A549 (cell line): Measurements from ENCODE around the gene SERTAD1.

Source experiments
- CEBPB ChIP-seq, 2 experiments: fragments of >200 bp in 1 of 2; sonication (Bioruptor Twin) in 1 of 2; formaldehyde crosslinking in 1 of 2; IDR thresholded peaks; 2 replicates each; pipeline ENCODE4 v1.6.1; 2012 to 2016
- HDAC2 ChIP-seq: fragments of 200-600 bp; sonication (generic); IDR thresholded peaks from 2 replicates; pipeline ENCODE4 v1.6.1; 2016
- RAD21 ChIP-seq, 2 experiments: fragments of >200 bp in 1 of 2; sonication (Bioruptor Twin) in 1 of 2; formaldehyde crosslinking in 1 of 2; IDR thresholded peaks in 1 of 2; conservative IDR thresholded peaks in 1 of 2; 2 replicates in 1 of 2; 3 replicates in 1 of 2; pipeline ENCODE4 v1.6.1; 2012 to 2018; ENCODE audit warnings: inconsistent platforms in 1 of 2
- RFX5 ChIP-seq: fragments of 450-650 bp; IDR thresholded peaks from 2 replicates; pipeline ENCODE4 v1.7.1; 2014; ENCODE audit warnings: antibody characterized with exemption, mild to moderate bottlenecking, moderate library complexity
- TF ChIP-seq, protein P1 (sequence below): fragments of 250-450 bp; sonication (Bioruptor Pico); IDR thresholded peaks from 2 replicates; pipeline ENCODE4 v1.5.0; 2021; ENCODE audit warnings: mild to moderate bottlenecking, moderate library complexity, borderline replicate concordance
- TF ChIP-seq, protein P2 (sequence below): fragments of >200 bp; sonication (Bioruptor Twin); formaldehyde crosslinking; IDR thresholded peaks from 3 replicates; pipeline ENCODE4 v1.5.1; 2016
- TF ChIP-seq, protein P3 (sequence below): fragments of 200-600 bp; sonication (generic); IDR thresholded peaks from 2 replicates; pipeline ENCODE4 v1.6.1; 2016; ENCODE audit warnings: antibody characterized with exemption, mild to moderate bottlenecking, moderate library complexity

DNA sequence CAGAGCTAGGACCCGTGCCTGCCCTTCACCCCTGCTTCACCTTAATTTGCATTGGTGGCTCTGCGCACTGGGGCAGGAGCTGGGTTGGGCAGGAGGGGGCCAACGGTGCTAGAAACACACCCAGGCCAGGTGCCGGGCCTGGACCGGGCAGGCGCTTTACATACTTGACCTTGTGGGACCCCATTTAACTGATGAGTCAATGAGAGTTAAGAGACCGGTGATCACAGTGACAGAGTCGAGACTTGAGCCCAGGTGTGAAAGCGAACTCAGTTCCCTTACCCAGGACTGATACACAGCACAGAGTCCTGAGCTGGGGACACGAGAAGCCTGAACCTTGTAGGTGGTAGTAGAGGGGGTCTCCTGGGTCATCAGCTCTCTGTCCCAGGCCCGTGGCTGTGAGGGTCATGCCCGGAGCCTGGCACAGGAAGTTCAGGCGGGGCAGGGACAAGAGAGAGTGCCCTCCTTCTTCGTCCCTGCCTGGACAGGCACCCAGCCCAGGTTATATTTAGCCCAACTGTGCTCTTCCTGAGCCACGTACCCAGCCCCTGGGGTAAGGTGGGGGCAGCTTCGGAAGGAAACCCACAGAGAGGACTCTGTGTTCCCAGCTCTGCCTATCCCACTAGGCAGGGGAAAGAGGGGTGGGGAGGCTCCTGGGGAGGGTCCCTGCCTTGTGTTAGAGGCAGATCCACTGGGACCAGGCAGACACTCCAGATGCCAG, 14.5 kb downstream of the SERTAD1 start:
- TF ChIP-seq RFX5 (no peak), HDAC2 (no peak), RAD21 (conservative IDR thresholded peaks at IDR 0.05 in 1 of 2, IDR thresholded peaks at IDR 0.05 in 1 of 2) (no peak), CEBPB (IDR thresholded peaks at IDR 0.05) (no peak)
- TF ChIP-seq, protein P1, sequence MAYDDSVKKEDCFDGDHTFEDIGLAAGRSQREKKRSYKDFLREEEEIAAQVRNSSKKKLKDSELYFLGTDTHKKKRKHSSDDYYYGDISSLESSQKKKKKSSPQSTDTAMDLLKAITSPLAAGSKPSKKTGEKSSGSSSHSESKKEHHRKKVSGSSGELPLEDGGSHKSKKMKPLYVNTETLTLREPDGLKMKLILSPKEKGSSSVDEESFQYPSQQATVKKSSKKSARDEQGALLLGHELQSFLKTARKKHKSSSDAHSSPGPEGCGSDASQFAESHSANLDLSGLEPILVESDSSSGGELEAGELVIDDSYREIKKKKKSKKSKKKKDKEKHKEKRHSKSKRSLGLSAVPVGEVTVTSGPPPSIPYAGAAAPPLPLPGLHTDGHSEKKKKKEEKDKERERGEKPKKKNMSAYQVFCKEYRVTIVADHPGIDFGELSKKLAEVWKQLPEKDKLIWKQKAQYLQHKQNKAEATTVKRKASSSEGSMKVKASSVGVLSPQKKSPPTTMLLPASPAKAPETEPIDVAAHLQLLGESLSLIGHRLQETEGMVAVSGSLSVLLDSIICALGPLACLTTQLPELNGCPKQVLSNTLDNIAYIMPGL (CRISPR knock-in tag) = no peak
- TF ChIP-seq, protein P2, sequence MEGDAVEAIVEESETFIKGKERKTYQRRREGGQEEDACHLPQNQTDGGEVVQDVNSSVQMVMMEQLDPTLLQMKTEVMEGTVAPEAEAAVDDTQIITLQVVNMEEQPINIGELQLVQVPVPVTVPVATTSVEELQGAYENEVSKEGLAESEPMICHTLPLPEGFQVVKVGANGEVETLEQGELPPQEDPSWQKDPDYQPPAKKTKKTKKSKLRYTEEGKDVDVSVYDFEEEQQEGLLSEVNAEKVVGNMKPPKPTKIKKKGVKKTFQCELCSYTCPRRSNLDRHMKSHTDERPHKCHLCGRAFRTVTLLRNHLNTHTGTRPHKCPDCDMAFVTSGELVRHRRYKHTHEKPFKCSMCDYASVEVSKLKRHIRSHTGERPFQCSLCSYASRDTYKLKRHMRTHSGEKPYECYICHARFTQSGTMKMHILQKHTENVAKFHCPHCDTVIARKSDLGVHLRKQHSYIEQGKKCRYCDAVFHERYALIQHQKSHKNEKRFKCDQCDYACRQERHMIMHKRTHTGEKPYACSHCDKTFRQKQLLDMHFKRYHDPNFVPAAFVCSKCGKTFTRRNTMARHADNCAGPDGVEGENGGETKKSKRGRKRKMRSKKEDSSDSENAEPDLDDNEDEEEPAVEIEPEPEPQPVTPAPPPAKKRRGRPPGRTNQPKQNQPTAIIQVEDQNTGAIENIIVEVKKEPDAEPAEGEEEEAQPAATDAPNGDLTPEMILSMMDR = no peak
- TF ChIP-seq, protein P3, sequence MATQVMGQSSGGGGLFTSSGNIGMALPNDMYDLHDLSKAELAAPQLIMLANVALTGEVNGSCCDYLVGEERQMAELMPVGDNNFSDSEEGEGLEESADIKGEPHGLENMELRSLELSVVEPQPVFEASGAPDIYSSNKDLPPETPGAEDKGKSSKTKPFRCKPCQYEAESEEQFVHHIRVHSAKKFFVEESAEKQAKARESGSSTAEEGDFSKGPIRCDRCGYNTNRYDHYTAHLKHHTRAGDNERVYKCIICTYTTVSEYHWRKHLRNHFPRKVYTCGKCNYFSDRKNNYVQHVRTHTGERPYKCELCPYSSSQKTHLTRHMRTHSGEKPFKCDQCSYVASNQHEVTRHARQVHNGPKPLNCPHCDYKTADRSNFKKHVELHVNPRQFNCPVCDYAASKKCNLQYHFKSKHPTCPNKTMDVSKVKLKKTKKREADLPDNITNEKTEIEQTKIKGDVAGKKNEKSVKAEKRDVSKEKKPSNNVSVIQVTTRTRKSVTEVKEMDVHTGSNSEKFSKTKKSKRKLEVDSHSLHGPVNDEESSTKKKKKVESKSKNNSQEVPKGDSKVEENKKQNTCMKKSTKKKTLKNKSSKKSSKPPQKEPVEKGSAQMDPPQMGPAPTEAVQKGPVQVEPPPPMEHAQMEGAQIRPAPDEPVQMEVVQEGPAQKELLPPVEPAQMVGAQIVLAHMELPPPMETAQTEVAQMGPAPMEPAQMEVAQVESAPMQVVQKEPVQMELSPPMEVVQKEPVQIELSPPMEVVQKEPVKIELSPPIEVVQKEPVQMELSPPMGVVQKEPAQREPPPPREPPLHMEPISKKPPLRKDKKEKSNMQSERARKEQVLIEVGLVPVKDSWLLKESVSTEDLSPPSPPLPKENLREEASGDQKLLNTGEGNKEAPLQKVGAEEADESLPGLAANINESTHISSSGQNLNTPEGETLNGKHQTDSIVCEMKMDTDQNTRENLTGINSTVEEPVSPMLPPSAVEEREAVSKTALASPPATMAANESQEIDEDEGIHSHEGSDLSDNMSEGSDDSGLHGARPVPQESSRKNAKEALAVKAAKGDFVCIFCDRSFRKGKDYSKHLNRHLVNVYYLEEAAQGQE = no peak
